Nucleus accumbens (tissue), 56 donors: ENCODE data around the gene UBE2B.
"Not testable (repeated sequence)": the region's sequence is repeated elsewhere in the genome, so short reads cannot be mapped to it uniquely, and the experiment has no call there.

ENCODE experiments used
- DNase-seq, 56 donors: peaks; one replicate each; lab custom pipeline; 2025; lab: John Stamatoyannopoulos, UW

Gene UBE2B

GRCh38 chr5:134370871-134371833 is at the start of gene UBE2B:
UBE2B (plus strand) TSS chr5:134371569; CDS start chr5:134371596, 27 bp downstream.
- peak; percentile 63 to 99 (median 97) for DNase-seq

DNA sequence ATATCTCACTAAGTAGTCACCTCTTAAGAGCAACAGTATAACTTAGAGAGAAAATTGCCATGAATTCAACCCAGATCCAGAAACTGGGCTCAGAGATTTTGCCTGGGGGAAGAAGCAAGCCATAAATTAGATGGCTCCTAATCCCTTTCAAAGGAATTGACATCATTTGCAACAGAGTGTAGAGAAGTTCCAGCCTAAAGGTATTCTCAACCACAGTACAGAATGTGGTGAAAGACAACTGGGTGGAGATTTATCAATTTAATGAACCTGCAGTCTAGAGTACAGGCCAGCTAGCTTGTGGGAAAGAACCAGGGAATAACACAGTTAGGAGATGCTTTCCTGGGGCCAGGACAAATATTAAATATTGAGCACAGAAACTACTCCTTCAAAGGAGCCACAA is 44.0 kb upstream of the UBE2B start:
- DNase-seq: no peak

DNA sequence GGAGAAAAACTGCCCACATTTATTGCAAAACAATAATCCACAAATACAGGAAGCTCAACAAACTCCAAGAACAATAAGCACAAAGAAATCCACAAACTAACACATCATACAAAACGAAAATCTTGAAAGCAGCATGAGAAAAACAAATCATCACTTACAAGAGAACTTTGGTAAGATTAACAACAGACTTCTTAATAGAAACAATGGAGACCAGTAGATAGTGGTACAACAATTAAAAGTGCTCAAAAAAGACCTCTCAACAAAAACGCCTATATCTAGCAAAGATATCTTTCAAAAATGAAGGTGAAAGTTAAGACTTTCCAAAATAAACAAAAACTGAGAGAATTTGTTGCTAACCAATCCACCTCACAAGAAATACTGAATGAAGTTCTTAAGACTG is 42.8 kb upstream of the UBE2B start:
- DNase-seq: no peak

- DNase-seq: not testable (repeated sequence)
Observed at GRCh38 chr5:134336833-134337232, 34.5 kb upstream of the UBE2B start.

GRCh38 chr5:134343500-134343899 is 27.9 kb upstream of the UBE2B start:
- not testable (repeated sequence) for DNase-seq

DNA sequence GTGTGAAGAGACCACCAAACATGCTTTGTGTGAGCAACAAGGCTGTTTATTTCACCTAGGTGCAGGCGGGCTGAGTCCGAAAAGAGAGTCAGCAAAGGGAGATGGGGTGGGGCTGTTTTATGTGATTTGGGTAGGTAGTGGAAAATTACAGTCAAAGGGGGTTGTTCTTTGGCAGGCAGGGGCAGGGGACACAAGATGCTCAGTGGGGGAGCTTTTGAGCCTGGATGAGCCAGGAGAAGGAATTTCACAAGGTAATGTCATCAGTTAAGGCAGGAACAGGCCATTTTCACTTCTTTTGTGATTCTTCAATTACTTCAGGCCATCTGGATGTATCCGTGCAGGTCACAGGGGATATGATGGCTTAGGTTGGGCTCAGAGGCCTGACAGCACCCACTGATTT is 25.9 kb upstream of the UBE2B start:
- not testable (repeated sequence) for DNase-seq

GRCh38 chr5:134345996-134346395 is 25.4 kb upstream of the UBE2B start:
- no peak for DNase-seq

GRCh38 chr5:134349463-134349862 is 21.9 kb upstream of the UBE2B start:
- no peak for DNase-seq

- DNase-seq: no peak
Observed at GRCh38 chr5:134355681-134356080, 15.7 kb upstream of the UBE2B start.

- no peak for DNase-seq
Observed at GRCh38 chr5:134365604-134366003, 5.8 kb upstream of the UBE2B start.

- peak in 19 of 56 donors; percentile 3 to 66 (median 27) for DNase-seq
Observed at GRCh38 chr5:134370311-134370870, 978 bp upstream of the UBE2B start.

- DNase-seq: peak in 48 of 56 donors; percentile 11 to 71 (median 48)
Observed at GRCh38 chr5:134371834-134372340, 518 bp downstream of the UBE2B start.

- DNase-seq: not testable (repeated sequence)
Observed at GRCh38 chr5:134373633-134374032, 2.3 kb downstream of the UBE2B start.

DNA sequence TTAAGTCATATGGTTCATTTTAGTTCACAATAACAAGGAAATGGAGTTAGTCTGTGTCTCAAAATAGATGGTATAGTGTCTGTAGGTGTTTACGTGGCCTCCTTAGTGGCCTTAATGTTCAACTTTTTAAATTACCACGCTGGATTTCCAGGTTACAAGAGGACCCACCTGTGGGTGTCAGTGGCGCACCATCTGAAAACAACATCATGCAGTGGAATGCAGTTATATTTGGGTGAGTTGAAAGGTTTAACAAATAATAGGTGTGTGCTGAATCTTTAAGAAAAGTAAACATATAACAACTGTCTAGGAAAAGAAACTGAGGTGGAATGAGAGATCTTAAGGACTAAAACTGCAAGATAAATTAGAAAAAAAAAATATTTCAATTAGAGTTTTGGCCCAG is 2.9 kb downstream of the UBE2B start:
- DNase-seq: no peak

DNA sequence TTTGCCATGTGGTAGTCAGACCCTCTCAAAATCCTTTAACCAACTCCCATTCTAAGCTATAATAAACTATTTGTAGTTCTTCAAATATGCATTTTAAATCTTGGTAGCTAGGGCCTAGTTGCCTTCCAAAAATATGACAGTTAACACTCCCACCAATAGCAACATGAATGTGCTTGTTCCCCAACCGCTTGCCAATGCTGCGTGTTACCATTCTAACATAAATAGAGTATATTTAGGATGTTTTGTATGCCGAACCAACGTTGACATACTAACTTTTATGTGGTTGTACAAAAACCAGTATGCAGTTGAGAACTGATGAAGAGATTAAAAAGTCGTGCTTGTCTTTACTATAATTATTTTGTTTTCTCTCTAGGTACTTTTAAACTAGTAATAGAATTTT is 9.0 kb downstream of the UBE2B start:
- no peak for DNase-seq

DNA sequence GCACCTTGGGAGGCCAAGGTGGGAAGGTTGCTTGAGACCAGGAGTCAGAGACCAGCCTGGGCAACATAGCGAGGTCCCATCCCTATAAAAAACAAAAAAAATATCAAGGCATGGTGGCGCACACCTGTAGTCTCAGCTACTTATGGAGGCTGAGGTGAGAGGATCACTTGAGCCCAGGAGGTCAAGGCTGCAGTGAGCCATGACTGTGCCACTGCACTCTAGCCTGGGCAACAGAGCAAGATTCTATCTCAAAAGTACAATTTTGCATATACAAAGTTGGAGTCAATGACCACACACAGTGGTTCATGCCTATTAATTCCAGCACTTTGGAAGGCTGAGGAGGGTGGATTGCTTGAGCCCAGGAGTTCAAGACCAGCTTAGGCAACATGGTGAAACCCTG is 10.8 kb downstream of the UBE2B start:
- not testable (repeated sequence) for DNase-seq

- DNase-seq: no peak
Observed at GRCh38 chr5:134383980-134384697, 12.8 kb downstream of the UBE2B start.

- no peak for DNase-seq
Observed at GRCh38 chr5:134387443-134387842, 16.1 kb downstream of the UBE2B start.

- DNase-seq: no peak
Observed at GRCh38 chr5:134392301-134392700, 20.9 kb downstream of the UBE2B start.

DNA sequence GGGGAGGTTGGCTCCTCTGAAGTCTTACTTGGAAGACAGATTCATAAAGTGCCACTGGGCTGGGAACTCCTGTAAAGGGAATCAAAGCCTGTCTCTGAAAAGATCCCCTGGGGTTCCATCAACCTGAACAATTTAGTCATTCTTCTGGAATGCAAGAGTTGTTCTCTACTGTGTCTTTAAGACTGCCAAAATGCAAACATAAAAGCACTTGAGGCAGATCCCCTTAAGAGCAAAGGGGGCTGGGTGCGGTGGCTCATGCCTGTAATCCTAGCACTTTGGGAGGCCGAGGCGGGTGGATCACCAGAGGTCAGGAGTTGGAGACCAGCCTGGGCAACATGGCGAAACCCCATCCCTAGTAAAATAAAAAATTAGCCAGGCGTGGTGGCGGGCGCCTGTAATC is 23.6 kb downstream of the UBE2B start:
- no peak for DNase-seq

GRCh38 chr5:134396274-134396673 is 24.9 kb downstream of the UBE2B start:
- no peak for DNase-seq
